Peyer's patch (tissue), 4 donors: ENCODE results near the gene SLC16A8. TPM values are rescaled to one million over a fixed set of nuclear protein-coding genes. Genes with fewer than 3 reads are reported as not detected.

Experiments used
- DNase-seq, 3 donors: peaks; one replicate each; pipeline ENCODE4 v3.0.0-alpha.2; 2017 to 2019
- H3K27ac ChIP-seq, 4 donors: fragments of 200-600 bp; sonication (generic); one replicate each; pipeline ENCODE4 v1.5.1; 2016 to 2019
- H3K27me3 ChIP-seq, 2 donors: fragments of 200-600 bp; sonication (generic); one replicate each; pipeline ENCODE4 v1.5.1; 2019
- H3K36me3 ChIP-seq, 3 donors: fragments of 200-600 bp; sonication (generic); one replicate each; pipeline ENCODE4 v1.5.1; 2016 to 2019
- H3K4me1 ChIP-seq, 4 donors: fragments of 200-600 bp; sonication (generic); one replicate each; pipeline ENCODE4 v1.5.1; 2016 to 2019
- H3K4me3 ChIP-seq, 4 donors: fragments of 200-600 bp; sonication (generic); 1 replicate in 3 of 4; 2 replicates in 1 of 4; pipeline ENCODE4 v1.5.1; 2016 to 2019; ENCODE audit warnings: mild to moderate bottlenecking in 1 of 4
- H3K9me3 ChIP-seq, 4 donors: fragments of 200-600 bp; sonication (generic); one replicate each; pipeline ENCODE4 v1.5.1; 2016 to 2019; ENCODE audit warnings: mild to moderate bottlenecking in 1 of 4
- CTCF ChIP-seq, 6 experiments: fragments of 450-650 bp in 4 of 6; fragments of 200-600 bp in 2 of 6; sonication (generic) in 1 of 6; IDR thresholded peaks; one replicate each; pipeline ENCODE4 v1.5.1; 2017 to 2019; ENCODE audit warnings: antibody characterized with exemption in 6 of 6, mild to moderate bottlenecking in 3 of 6, moderate library complexity in 1 of 6
- POLR2A ChIP-seq, 2 donors: fragments of 450-650 bp; IDR thresholded peaks; one replicate each; pipeline ENCODE4 v1.5.1; 2017; ENCODE audit warnings: antibody characterized with exemption in 2 of 2, mild to moderate bottlenecking in 2 of 2, moderate library complexity in 2 of 2
- total RNA-seq, 4 donors: library from RNA; depleted of rRNA; stranded (reverse); fragments of >200 nt; gene quantifications; one replicate each; pipeline ENCODE4 v1.1.0, GENCODE V29; 2016

Gene SLC16A8
- total RNA-seq, 4 donors from 2014 or later = not detected

- Histone ChIP-seq H3K27ac (peak overlapping the region in 2 of 4 donors; percentile 48 to 55), H3K4me1 (peaks cover 0 to 22% (median 0%) of the 10 kb centered on the region in 4 donors), H3K36me3 (no peaks in the 10 kb centered on the region), H3K27me3 (no peaks in the 10 kb centered on the region), H3K4me3 (no peak overlapping the region), H3K9me3 (no peaks in the 10 kb centered on the region)
- DNase-seq = peak in 1 of 3 donors; percentile 50
- no peak for TF ChIP-seq POLR2A (IDR thresholded peaks at IDR 0.05)
- no peak for TF ChIP-seq CTCF (IDR thresholded peaks at IDR 0.05)
Observed at GRCh38 chr22:38034278-38034882, 49.6 kb downstream of the SLC16A8 start.

GRCh38 chr22:38033522-38034277 is 50.3 kb downstream of the SLC16A8 start:
- no peaks in the 10 kb centered on the region for H3K9me3 ChIP-seq
- peak overlapping the region in 2 of 4 donors; percentile 48 to 55 for H3K27ac ChIP-seq
- H3K36me3 ChIP-seq = no peaks in the 10 kb centered on the region
- H3K4me3 ChIP-seq = no peak overlapping the region
- TF ChIP-seq POLR2A (IDR thresholded peaks at IDR 0.05) = no peak
- no peak for TF ChIP-seq CTCF (IDR thresholded peaks at IDR 0.05)
- H3K4me1 ChIP-seq = peaks cover 0 to 22% (median 0%) of the 10 kb centered on the region in 4 donors
- no peak for DNase-seq
- H3K27me3 ChIP-seq = no peaks in the 10 kb centered on the region

GRCh38 chr22:38032681-38033521 is 51.1 kb downstream of the SLC16A8 start:
- Histone ChIP-seq H3K9me3 (no peaks in the 10 kb centered on the region), H3K27ac (no peak overlapping the region), H3K27me3 (no peaks in the 10 kb centered on the region), H3K36me3 (no peaks in the 10 kb centered on the region), H3K4me1 (peaks cover 0 to 22% (median 0%) of the 10 kb centered on the region in 4 donors), H3K4me3 (no peak overlapping the region)
- TF ChIP-seq CTCF (IDR thresholded peaks at IDR 0.05) (no peak), POLR2A (IDR thresholded peaks at IDR 0.05) (no peak)
- no peak for DNase-seq

- H3K4me1 ChIP-seq = peaks cover 0 to 22% (median 0%) of the 10 kb centered on the region in 4 donors
- TF ChIP-seq CTCF (IDR thresholded peaks at IDR 0.05) (no peak), POLR2A (IDR thresholded peaks at IDR 0.05) (no peak)
- DNase-seq = no peak
- H3K36me3 ChIP-seq = no peaks in the 10 kb centered on the region
- no peak overlapping the region for H3K4me3 ChIP-seq
- H3K9me3 ChIP-seq = no peaks in the 10 kb centered on the region
- no peaks in the 10 kb centered on the region for H3K27me3 ChIP-seq
- H3K27ac ChIP-seq = no peak overlapping the region
Observed at GRCh38 chr22:38031491-38031890, 52.5 kb downstream of the SLC16A8 start.

GRCh38 chr22:38030311-38031133 is 53.5 kb downstream of the SLC16A8 start:
- Histone ChIP-seq H3K4me3 (no peak overlapping the region), H3K27me3 (no peaks in the 10 kb centered on the region), H3K9me3 (no peaks in the 10 kb centered on the region), H3K36me3 (no peaks in the 10 kb centered on the region), H3K27ac (peak overlapping the region in 1 of 4 donors; percentile 46), H3K4me1 (peaks cover 0 to 22% (median 0%) of the 10 kb centered on the region in 4 donors)
- TF ChIP-seq POLR2A (IDR thresholded peaks at IDR 0.05) (no peak), CTCF (IDR thresholded peaks at IDR 0.05) (no peak)
- peak in 2 of 3 donors; percentile 50 to 52 for DNase-seq
